ENCODE data around the gene IL22. TPM values are rescaled to one million over a fixed set of nuclear protein-coding genes. Genes with fewer than 3 reads are reported as not detected.

The IL22 gene
- total RNA-seq, 1 experiment from 2014 or later = not detected

- Histone ChIP-seq H3K4ac (ENCODE audit: low read depth, low read length) (no peak overlapping the region), H3T11ph (ENCODE audit: low read length) (no peak overlapping the region), H3K23ac (ENCODE audit: insufficient read length, low read depth, low read length) (no peak overlapping the region), H4K91ac (ENCODE audit: insufficient read length, low read depth, low read length) (no peak overlapping the region), H3K9me3 (ENCODE audit: control insufficient read depth, low read depth, low read length) (no peaks in the 10 kb centered on the region), H3K27me3 (ENCODE audit: insufficient read depth, low read length) (no peaks in the 10 kb centered on the region), H2BK12ac (ENCODE audit: insufficient read length, low read depth, low read length) (no peak overlapping the region), H3K79me1 (ENCODE audit: insufficient read depth, low read depth, low read length, poor library complexity, severe bottlenecking) (no peaks in the 10 kb centered on the region), H2BK120ac (ENCODE audit: low read depth, low read length, poor library complexity, severe bottlenecking) (no peak overlapping the region), H3K18ac (ENCODE audit: insufficient read length, low read depth, low read length) (no peak overlapping the region), H2BK5ac (ENCODE audit: insufficient read length, low read length) (no peak overlapping the region), H3K23me2 (ENCODE audit: insufficient read length, low read depth, low read length, poor library complexity, severe bottlenecking) (no peaks in the 10 kb centered on the region), H3K56ac (ENCODE audit: insufficient read length, low read depth, low read length) (no peak overlapping the region), H3K4me2 (ENCODE audit: insufficient read depth, insufficient read length, low read length) (no peak overlapping the region), H4K20me1 (ENCODE audit: control insufficient read depth, insufficient read depth, insufficient read length) (no peaks in the 10 kb centered on the region), H2AFZ (ENCODE audit: low read length) (no peak overlapping the region), H3K27ac (ENCODE audit: insufficient read length, low read depth, low read length) (no peak overlapping the region), H4K5ac (ENCODE audit: insufficient read length, low read depth, low read length) (no peak overlapping the region), H3K14ac (ENCODE audit: insufficient read depth, low read length) (no peak overlapping the region), H2AK5ac (ENCODE audit: insufficient read length, low read length) (no peak overlapping the region), H2BK20ac (ENCODE audit: low read depth, low read length, poor library complexity, severe bottlenecking) (no peak overlapping the region), H3K9ac (ENCODE audit: extremely low read depth, insufficient read length, low read length) (no peak overlapping the region), H2BK15ac (ENCODE audit: low read depth, low read length) (no peak overlapping the region), H3K79me2 (ENCODE audit: insufficient read depth, low read length) (no peaks in the 10 kb centered on the region), H4K8ac (replicated peaks; ENCODE audit: insufficient read length, low read depth, low read length) (no peak overlapping the region), H3K4me1 (ENCODE audit: insufficient read depth, low read length) (no peaks in the 10 kb centered on the region; the same call in 1 of the 2 replicates)
- H3K4me3 Mint-ChIP-seq = no peak overlapping the region
- peaks cover 0 to 2% of the 10 kb centered on the region in 2 experiments; a peak in 1 of 4 replicates for H3K4me1 Mint-ChIP-seq
- no peak for TF ChIP-seq CTCF (conservative IDR thresholded peaks at IDR 0.05)
- no peaks in the 10 kb centered on the region for H3K9me3 Mint-ChIP-seq
- DNase-seq = no peak
- H3K36me3 Mint-ChIP-seq (ENCODE audit: insufficient read depth in 1 of 3, low read depth in 3 of 3) = no peaks in the 10 kb centered on the region
- H3K27ac Mint-ChIP-seq = no peak overlapping the region
- no peaks in the 10 kb centered on the region for H3K27me3 Mint-ChIP-seq (ENCODE audit: low read depth)
These were observed 39.9 kb upstream of the IL22 start for GRCh38 chr12:68293347-68293746.
